Vagina (tissue), 2 donors: ENCODE results near the gene UCK1.
A peak's percentile ranks its signal among the peaks of the same experiment; 100 is the strongest.

Source experiments
- CTCF ChIP-seq, 3 experiments: fragments of 450-650 bp in 2 of 3; fragments of 200-600 bp in 1 of 3; sonication (generic) in 1 of 3; IDR thresholded peaks; one replicate each; pipeline ENCODE4 v1.5.1; 2017 to 2019; ENCODE audit warnings: antibody characterized with exemption in 3 of 3, mild to moderate bottlenecking in 2 of 3, moderate library complexity in 2 of 3
- POLR2AphosphoS5 ChIP-seq, 2 donors: sonication (generic); formaldehyde crosslinking; IDR thresholded peaks; one replicate each; pipeline ENCODE4 v1.9.0; 2017; ENCODE audit warnings: antibody characterized with exemption in 2 of 2, mild to moderate bottlenecking in 2 of 2, low read depth in 1 of 2; ENCODE audit not compliant: insufficient read depth in 1 of 2

GRCh38 chr9:131481441-131482342 lies 49.4 kb downstream of the UCK1 start:
- TF ChIP-seq CTCF (IDR thresholded peaks at IDR 0.05) (no peak), POLR2AphosphoS5 (IDR thresholded peaks at IDR 0.05; ENCODE audit: insufficient read depth in 1 of 2, low read depth in 1 of 2) (peak in 1 of 2 donors; percentile 28)
